Activated CD4-positive, alpha-beta memory T cell treated with anti-CD3 and anti-CD28 coated beads, Interleukin-2, amount 10 ng/mL, durations not matched to agents 7 days and 5 days (primary cell): Measurements from ENCODE around the gene TMBIM6. TPM values are rescaled to one million over a fixed set of nuclear protein-coding genes. Genes with fewer than 3 reads are reported as not detected.

Source experiments
- CTCF ChIA-PET: fragments of 350-600 bp; sonication (Branson Sonifier 250); formaldehyde crosslinking; loops from one replicate; lab custom pipeline; 2021; ENCODE audit warnings: antibody characterized with exemption, inconsistent platforms; lab: Charles Lee
- POLR2A ChIA-PET: fragments of 350-600 bp; sonication (Branson Sonifier 250); formaldehyde crosslinking; loops from one replicate; lab custom pipeline; 2021; ENCODE audit warnings: antibody characterized with exemption; lab: Charles Lee
- DNase-seq: peaks from one replicate; pipeline ENCODE4 v3.0.0-alpha.2; 2020
- H3K27ac Mint-ChIP-seq: one replicate; pipeline ENCODE4 v1.8.0; 2021; ENCODE audit warnings: mild to moderate bottlenecking, mixed read lengths
- H3K27me3 Mint-ChIP-seq: one replicate; pipeline ENCODE4 v1.8.0; 2021; ENCODE audit warnings: mixed read lengths
- H3K36me3 Mint-ChIP-seq: one replicate; pipeline ENCODE4 v1.8.0; 2021; ENCODE audit warnings: low read depth, mixed read lengths
- H3K4me1 Mint-ChIP-seq: one replicate; pipeline ENCODE4 v1.8.0; 2021; ENCODE audit warnings: mixed read lengths
- H3K4me3 Mint-ChIP-seq: one replicate; pipeline ENCODE4 v1.8.0; 2021; ENCODE audit warnings: mild to moderate bottlenecking, mixed read lengths
- H3K9me3 Mint-ChIP-seq: one replicate; pipeline ENCODE4 v1.8.0; 2021; ENCODE audit warnings: mixed read lengths
- total RNA-seq, 2 experiments: library from RNA; stranded (reverse); gene quantifications; one replicate each; pipeline ENCODE4 v1.2.3, GENCODE V29; 2021

Gene TMBIM6
- total RNA-seq, result 100 to 1,000 TPM; 600 to 613 TPM

DNA sequence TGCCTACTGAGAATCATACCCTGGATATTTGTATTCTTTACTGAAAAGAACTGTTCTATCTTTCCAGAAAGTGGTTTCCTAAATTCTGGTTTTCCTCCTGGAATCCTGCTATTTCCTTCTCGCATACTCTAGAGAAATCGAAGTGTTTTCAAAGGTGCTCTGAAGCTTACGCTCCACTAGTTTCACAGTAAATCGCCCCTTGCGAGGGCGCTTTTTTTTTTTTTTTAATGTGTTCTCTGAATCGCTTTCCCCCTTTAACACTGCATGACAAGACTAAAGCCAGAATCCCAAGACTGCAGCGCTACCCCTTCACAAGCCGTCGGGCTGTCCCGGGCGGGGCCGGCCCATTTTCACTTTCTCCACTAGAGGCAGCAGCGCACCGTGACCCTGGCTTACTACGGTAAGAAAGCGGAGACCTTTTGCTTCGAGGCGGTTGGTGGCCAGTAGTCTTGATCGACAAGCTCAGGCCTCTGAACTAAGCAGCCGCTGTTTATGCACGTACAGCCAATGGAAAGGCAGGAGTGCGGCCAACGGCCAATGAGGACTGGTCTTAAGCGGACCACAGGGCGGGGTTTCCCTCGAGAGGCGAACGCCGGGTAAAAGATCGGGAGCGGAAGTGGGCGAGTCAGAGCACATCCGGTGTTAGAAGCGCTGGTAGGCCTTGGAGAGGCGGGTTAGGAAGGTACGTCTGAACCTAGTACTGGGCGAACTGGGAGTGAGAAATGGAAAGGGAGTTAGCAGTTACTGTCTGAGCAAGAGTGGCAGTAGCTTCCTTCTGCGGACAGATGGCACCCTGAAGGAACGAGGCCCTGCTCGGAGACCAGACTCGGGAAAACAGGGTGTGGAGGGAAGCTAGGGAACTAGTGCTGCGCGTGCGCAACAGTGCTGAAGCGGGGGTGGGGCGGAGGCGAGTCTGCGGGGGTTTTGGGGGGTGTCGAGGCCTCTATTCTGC is at the start of gene TMBIM6:
Gene TMBIM6 (plus strand): TSS at position 628 of the 952 bp plus-strand sequence. CDS start 10,937 bp downstream, outside the sequence.
- Mint-ChIP-seq H3K4me1 (peaks cover 37% of the 10 kb centered on the region), H3K27me3 (peaks cover 1% of the 10 kb centered on the region), H3K9me3 (no peaks in the 10 kb centered on the region), H3K36me3 (peaks cover 37% of the 10 kb centered on the region), H3K4me3 (peak within 1 kb of the TSS; percentile 96), H3K27ac (peak within 1 kb of the TSS; percentile 100)
- ChIA-PET POLR2A (interaction anchor here (0.6 to 2.5 kb wide), 57 partner anchors 9 to 610 kb away, joined by 3 to 75 read pairs (median 5); partner anchors contain the start of genes BCDIN3D, COX14, FAM186B and FMNL3), CTCF (interaction anchor here (0.6 to 2.9 kb wide), 72 partner anchors 9 to 1024 kb away, joined by 3 to 66 read pairs (median 4); partner anchors contain the start of genes BCDIN3D, DDX23, FMNL3 and NCKAP5L)
- DNase-seq, result peak; percentile 99

DNA sequence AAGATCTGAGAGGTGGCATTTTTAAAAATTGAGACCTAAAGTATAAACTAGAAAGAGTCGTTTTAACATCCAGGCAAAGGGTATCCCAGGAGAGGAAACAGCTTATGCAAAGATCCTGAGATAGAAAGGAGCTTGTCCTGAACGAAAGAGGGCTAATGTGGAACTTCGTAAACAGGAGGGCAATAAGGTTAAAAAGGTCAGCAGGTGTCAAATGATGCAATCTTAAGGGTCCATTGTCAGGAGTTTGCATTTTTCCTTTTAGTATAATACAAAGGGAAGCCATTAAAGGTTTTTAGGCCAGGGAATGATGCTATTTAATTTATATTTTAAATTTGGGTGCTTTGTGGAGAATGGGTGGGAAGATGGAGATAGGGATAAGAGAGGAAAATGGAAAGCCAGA is 48.5 kb upstream of the TMBIM6 start:
- Mint-ChIP-seq H3K9me3 (no peaks in the 10 kb centered on the region), H3K36me3 (no peaks in the 10 kb centered on the region), H3K27ac (no peak overlapping the region), H3K4me1 (peaks cover 9% of the 10 kb centered on the region), H3K27me3 (no peaks in the 10 kb centered on the region), H3K4me3 (no peak overlapping the region)
- CTCF ChIA-PET, result interaction anchor here (0.6 to 1.1 kb wide), 3 partner anchors 11 to 16 kb away, joined by 3 read pairs; partner anchors contain the start of gene FMNL3
- POLR2A ChIA-PET, result no interaction called here
- DNase-seq, result no peak

DNA sequence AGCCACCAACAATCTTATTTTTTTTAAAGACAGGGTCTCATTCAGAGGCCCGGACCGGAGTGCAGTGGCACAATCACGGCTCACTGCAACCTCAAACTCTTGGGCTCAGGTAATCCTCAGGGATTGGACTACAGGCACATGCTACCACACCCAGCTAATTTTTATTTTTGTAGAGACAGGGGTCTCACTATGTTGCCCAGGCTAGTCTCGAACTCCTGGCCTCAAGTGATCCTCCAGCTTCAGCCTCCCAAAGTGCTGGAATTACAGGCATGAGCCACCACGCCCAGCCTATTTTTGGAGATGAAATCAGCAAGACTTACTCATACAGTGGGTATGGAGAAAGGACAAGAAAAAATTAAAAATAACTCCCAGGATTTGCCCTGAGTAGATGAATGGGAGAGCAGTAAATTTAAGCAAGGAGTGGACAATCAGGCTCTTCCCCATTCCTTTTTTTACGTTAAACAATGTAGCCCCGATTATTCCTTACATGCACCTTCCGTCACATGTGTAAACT is 47.4 kb upstream of the TMBIM6 start:
- no peaks in the 10 kb centered on the region for H3K9me3 Mint-ChIP-seq
- no peak overlapping the region for H3K4me3 Mint-ChIP-seq
- no peaks in the 10 kb centered on the region for H3K36me3 Mint-ChIP-seq
- ChIA-PET CTCF (no interaction called here), POLR2A (interaction anchor here (1.7 kb wide), 1 partner anchor 20 kb away, joined by 5 read pairs; no protein-coding TSS in a partner anchor)
- H3K27me3 Mint-ChIP-seq, result no peaks in the 10 kb centered on the region
- H3K4me1 Mint-ChIP-seq, result peaks cover 20% of the 10 kb centered on the region
- no peak overlapping the region for H3K27ac Mint-ChIP-seq
- no peak for DNase-seq

DNA sequence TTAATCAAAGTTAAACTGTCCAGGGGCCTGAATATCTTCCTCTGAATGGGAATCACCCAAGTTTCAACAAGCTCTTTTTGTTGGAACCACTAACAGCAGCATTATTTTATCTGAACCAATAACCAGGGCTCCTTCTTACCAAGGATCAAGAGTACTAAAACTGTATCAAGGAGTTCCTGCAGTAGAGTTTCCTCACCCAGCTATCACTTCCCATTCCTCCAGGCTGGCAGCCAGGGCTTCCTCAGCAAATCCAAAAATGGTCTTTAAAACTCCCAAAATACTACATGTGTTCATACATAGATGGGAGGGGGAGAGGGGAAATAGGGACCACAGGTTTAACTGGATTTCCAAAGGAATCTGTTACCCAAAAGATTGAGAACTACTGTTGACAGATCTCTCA is 44.6 kb upstream of the TMBIM6 start:
- no peak overlapping the region for H3K27ac Mint-ChIP-seq
- no peaks in the 10 kb centered on the region for H3K36me3 Mint-ChIP-seq
- peaks cover 26% of the 10 kb centered on the region for H3K4me1 Mint-ChIP-seq
- ChIA-PET CTCF (interaction anchor here (1.3 to 2.1 kb wide), 2 partner anchors 9 to 59 kb away, joined by 3 to 8 read pairs; no protein-coding TSS in a partner anchor), POLR2A (no interaction called here)
- no peaks in the 10 kb centered on the region for H3K27me3 Mint-ChIP-seq
- H3K4me3 Mint-ChIP-seq, result no peak overlapping the region
- DNase-seq, result no peak
- no peaks in the 10 kb centered on the region for H3K9me3 Mint-ChIP-seq

DNA sequence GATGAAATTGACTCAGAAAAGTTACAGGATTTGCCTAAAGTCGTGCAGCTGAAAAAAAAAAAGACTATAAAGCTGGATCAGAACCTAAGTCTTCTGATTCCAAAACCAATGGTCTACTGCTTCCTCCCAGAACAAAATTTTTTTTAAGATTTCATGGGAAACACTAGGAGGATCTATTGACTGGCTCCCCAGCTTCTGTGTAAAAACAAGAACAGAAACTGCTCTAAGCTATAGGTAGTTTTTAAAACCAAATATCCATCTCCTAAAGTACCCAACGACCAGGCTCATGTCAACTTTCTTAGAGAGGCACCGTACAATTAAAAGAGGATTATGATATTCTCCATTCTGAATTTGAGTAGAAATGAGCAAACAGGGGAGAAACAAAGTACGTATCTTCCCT is 43.5 kb upstream of the TMBIM6 start:
- H3K4me3 Mint-ChIP-seq, result no peak overlapping the region
- ChIA-PET POLR2A (interaction anchor here (2.0 kb wide), 1 partner anchor 35 kb away, joined by 8 read pairs; no protein-coding TSS in a partner anchor), CTCF (interaction anchor here (1.1 to 2.1 kb wide), 3 partner anchors 8 to 60 kb away, joined by 3 to 8 read pairs (median 3); no protein-coding TSS in a partner anchor)
- peaks cover 33% of the 10 kb centered on the region for H3K4me1 Mint-ChIP-seq
- no peaks in the 10 kb centered on the region for H3K27me3 Mint-ChIP-seq
- no peak for DNase-seq
- no peak overlapping the region for H3K27ac Mint-ChIP-seq
- no peaks in the 10 kb centered on the region for H3K36me3 Mint-ChIP-seq
- no peaks in the 10 kb centered on the region for H3K9me3 Mint-ChIP-seq

DNA sequence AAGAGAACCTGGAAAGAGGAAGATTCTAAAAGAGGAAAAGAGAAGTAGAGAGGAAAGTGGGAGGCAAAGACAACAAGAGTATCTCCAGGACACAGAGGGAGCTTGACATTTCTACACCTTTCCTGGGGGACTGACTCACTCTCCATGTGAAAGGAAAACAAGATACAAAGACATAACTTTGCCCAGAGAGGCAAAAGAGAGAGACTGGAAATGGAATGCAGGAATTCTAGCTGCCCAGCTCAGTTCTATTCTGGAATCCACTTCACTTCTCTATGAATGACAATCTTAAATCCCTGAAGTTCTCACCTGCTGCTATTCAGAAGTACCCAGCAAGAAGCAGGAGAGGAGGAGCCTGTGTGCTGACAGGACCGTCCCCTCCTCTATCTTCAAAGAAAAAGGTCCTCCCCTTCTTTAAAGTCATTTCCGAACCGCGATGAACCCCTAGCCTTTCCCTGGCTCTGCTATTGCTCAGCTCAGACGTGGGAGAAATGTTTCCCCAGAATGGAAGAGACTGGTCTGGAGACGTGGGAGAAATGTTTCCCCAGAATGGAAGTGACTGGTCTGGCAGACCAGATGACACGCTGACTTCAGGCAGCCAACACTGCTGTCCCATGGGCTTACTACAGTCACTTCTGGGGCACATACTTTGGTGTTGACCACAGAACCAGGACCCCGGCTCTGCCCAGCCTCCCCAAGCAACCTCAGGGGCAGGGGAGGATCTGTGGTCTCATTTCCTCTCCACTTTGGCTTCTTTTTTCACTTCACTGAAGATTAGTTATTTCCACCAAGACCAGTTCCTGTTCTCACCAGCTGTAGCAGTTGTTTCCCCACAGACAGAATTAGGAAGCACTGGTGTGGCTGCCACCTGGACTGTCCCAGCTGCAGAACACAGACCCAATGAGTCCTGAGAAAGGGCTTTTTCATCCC is 42.5 kb upstream of the TMBIM6 start:
- H3K27ac Mint-ChIP-seq, result peak overlapping the region; percentile 77
- H3K4me3 Mint-ChIP-seq, result peak overlapping the region; percentile 57
- POLR2A ChIA-PET, result interaction anchor here (1.2 to 2.0 kb wide), 3 partner anchors 29 to 42 kb away, joined by 5 to 9 read pairs (median 8); partner anchors contain the start of gene TMBIM6
- H3K9me3 Mint-ChIP-seq, result no peaks in the 10 kb centered on the region
- H3K27me3 Mint-ChIP-seq, result no peaks in the 10 kb centered on the region
- H3K36me3 Mint-ChIP-seq, result no peaks in the 10 kb centered on the region
- peak; percentile 55 for DNase-seq
- H3K4me1 Mint-ChIP-seq, result peaks cover 44% of the 10 kb centered on the region
- CTCF ChIA-PET, result interaction anchor here (0.9 to 2.2 kb wide), 6 partner anchors 7 to 63 kb away, joined by 3 to 11 read pairs (median 4); partner anchors contain the start of gene TMBIM6

DNA sequence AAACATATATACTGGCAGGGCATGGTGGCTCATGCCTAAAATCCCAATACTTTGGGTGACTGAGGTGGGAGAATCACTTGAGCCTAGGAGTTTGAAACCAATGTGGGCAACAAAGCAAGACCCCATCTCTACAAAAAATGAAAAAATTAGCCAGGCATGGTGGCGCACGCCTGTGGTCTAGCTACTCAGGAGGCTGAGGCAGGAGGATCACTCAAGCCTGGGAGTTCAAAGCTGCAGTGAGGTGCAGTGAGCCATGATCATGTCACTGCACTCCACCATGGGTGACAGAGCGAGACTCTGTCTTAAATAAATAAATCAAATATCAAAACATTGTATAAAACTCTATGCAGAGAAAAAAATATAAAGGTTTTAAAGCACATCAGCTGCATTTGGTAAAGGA is 39.3 kb upstream of the TMBIM6 start:
- H3K27ac Mint-ChIP-seq, result no peak overlapping the region
- H3K4me1 Mint-ChIP-seq, result peaks cover 64% of the 10 kb centered on the region
- ChIA-PET POLR2A (interaction anchor here (0.8 to 6.0 kb wide), 4 partner anchors 29 to 64 kb away, joined by 3 to 72 read pairs (median 12); partner anchors contain the start of gene TMBIM6), CTCF (interaction anchor here (0.9 to 13.4 kb wide), 2 partner anchors 11 to 60 kb away, joined by 4 to 372 read pairs; no protein-coding TSS in a partner anchor)
- no peak for DNase-seq
- H3K9me3 Mint-ChIP-seq, result no peaks in the 10 kb centered on the region
- H3K27me3 Mint-ChIP-seq, result no peaks in the 10 kb centered on the region
- H3K4me3 Mint-ChIP-seq, result no peak overlapping the region
- peaks cover 7% of the 10 kb centered on the region for H3K36me3 Mint-ChIP-seq

- CTCF ChIA-PET, result interaction anchor here (0.6 to 13.4 kb wide), 7 partner anchors 10 to 149 kb away, joined by 4 to 372 read pairs (median 6); partner anchors contain the start of genes PRPF40B and TMBIM6
- H3K27me3 Mint-ChIP-seq, result peaks cover 3% of the 10 kb centered on the region
- no peak overlapping the region for H3K27ac Mint-ChIP-seq
- H3K4me3 Mint-ChIP-seq, result no peak overlapping the region
- peaks cover 64% of the 10 kb centered on the region for H3K4me1 Mint-ChIP-seq
- DNase-seq, result no peak
- H3K36me3 Mint-ChIP-seq, result peaks cover 7% of the 10 kb centered on the region
- POLR2A ChIA-PET, result interaction anchor here (1.4 to 6.0 kb wide), 8 partner anchors 30 to 336 kb away, joined by 3 to 72 read pairs (median 9); partner anchors contain the start of genes BCDIN3D, PRPF40B, SPATS2 and TMBIM6
- no peaks in the 10 kb centered on the region for H3K9me3 Mint-ChIP-seq
Observed at GRCh38 chr12:49702676-49703215, 38.6 kb upstream of the TMBIM6 start.

- Mint-ChIP-seq H3K4me3 (no peak overlapping the region), H3K9me3 (no peaks in the 10 kb centered on the region), H3K27me3 (peaks cover 4% of the 10 kb centered on the region), H3K27ac (peak overlapping the region; percentile 57), H3K36me3 (peaks cover 7% of the 10 kb centered on the region), H3K4me1 (peaks cover 56% of the 10 kb centered on the region)
- CTCF ChIA-PET, result interaction anchor here (0.7 to 13.4 kb wide), 10 partner anchors 9 to 150 kb away, joined by 3 to 372 read pairs (median 5); partner anchors contain the start of genes PRPF40B and TMBIM6
- POLR2A ChIA-PET, result interaction anchor here (0.8 to 6.0 kb wide), 9 partner anchors 14 to 337 kb away, joined by 3 to 72 read pairs (median 9); partner anchors contain the start of genes BCDIN3D, PRPF40B, SPATS2 and TMBIM6
- DNase-seq, result peak; percentile 37
Observed at GRCh38 chr12:49703647-49704137, 37.7 kb upstream of the TMBIM6 start.

GRCh38 chr12:49705479-49706134 is 35.8 kb upstream of the TMBIM6 start:
- Mint-ChIP-seq H3K9me3 (no peaks in the 10 kb centered on the region), H3K4me1 (peaks cover 43% of the 10 kb centered on the region), H3K4me3 (peak overlapping the region; percentile 88), H3K27me3 (peaks cover 13% of the 10 kb centered on the region), H3K27ac (peak overlapping the region; percentile 59), H3K36me3 (peaks cover 7% of the 10 kb centered on the region)
- peak; percentile 28 for DNase-seq
- ChIA-PET CTCF (interaction anchor here (1.0 to 13.4 kb wide), 7 partner anchors 8 to 82 kb away, joined by 3 to 372 read pairs (median 9); partner anchors contain the start of genes PRPF40B and TMBIM6), POLR2A (interaction anchor here (0.6 to 6.9 kb wide), 11 partner anchors 24 to 83 kb away, joined by 3 to 72 read pairs (median 6); partner anchors contain the start of genes PRPF40B and TMBIM6)
